Measurements from ENCODE around the gene EPN1. TPM values are rescaled to one million over a fixed set of nuclear protein-coding genes. Genes with fewer than 3 reads are reported as not detected.

The EPN1 gene
- total and polyA plus RNA-seq, 2 experiments from 2014 or later = 47.1 to 223 TPM

GRCh38 chr19:55626350-55626749, 48.7 kb upstream of the EPN1 start:
- Histone ChIP-seq H2AFZ (no peak overlapping the region), H3K4me1 (ENCODE audit: insufficient read depth) (no peaks in the 10 kb centered on the region; the same call in 1 of the 2 replicates), H3K27ac (ENCODE audit: low read depth) (no peak overlapping the region), H3K27me3 (ENCODE audit: insufficient read depth) (0 out of 2 replicates have a peak, but pooled peaks cover 5% of the 10 kb centered on the region), H3K4me3 (no peak overlapping the region), H3K4me2 (no peak overlapping the region), H3K79me2 (replicated peaks; ENCODE audit: insufficient read depth) (peaks cover 9% of the 10 kb centered on the region), H3K36me3 (ENCODE audit: insufficient read depth) (no peaks in the 10 kb centered on the region), H4K20me1 (replicated peaks; ENCODE audit: insufficient read depth) (peaks cover 5% of the 10 kb centered on the region), H3K9me2 (ENCODE audit: insufficient read depth) (no peaks in the 10 kb centered on the region), H3F3A (replicated peaks; ENCODE audit: low read depth) (peaks cover 12% of the 10 kb centered on the region)
- Mint-ChIP-seq H3K4me1 (peaks cover 13% of the 10 kb centered on the region; the same call in 2 of the 3 replicates), H3K27ac (no peak overlapping the region), H3K4me3 (no peak overlapping the region), H3K27me3 (ENCODE audit: insufficient read depth, low read depth, poor library complexity) (peaks cover 10% of the 10 kb centered on the region), H3K36me3 (ENCODE audit: low read depth) (peaks cover 11% of the 10 kb centered on the region; the same call in 2 of the 3 replicates), H3K9me3 (no peaks in the 10 kb centered on the region; the same call in 2 of the 3 replicates)
- ATAC-seq (no peak), DNase-seq (ENCODE audit: low spot score) (no peak)
- no peak for TF ChIP-seq ZNF331 (CRISPR knock-in tag; IDR thresholded peaks at IDR 0.05; ENCODE audit: low read depth)

DNA sequence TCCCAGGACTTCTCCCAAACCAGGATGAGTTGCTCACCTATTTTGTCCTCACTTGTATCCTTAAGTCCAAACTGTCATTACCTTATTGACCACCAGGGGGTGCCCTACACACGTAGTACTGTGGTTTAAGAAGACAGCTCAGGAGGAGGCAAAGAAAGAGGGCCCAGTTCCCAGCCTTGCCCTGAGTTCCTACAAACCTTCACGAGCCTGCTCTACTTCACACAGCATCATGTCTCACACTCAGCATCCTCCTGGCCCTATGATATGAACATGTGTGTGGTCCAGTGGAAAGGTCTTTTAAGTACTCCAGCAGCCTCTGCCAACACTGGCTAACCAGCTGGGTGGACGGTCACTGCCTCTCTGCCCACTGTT, 42.6 kb upstream of the EPN1 start:
- peaks cover 3% of the 10 kb centered on the region; the same call in 1 of the 3 replicates for H3K9me3 Mint-ChIP-seq
- no peak overlapping the region for H3K4me3 Mint-ChIP-seq
- Histone ChIP-seq H3K4me2 (no peak overlapping the region), H3K4me1 (ENCODE audit: insufficient read depth) (peaks cover 9% of the 10 kb centered on the region), H4K20me1 (replicated peaks; ENCODE audit: insufficient read depth) (peaks cover 5% of the 10 kb centered on the region; the same call in 1 of the 2 replicates), H3K79me2 (replicated peaks; ENCODE audit: insufficient read depth) (peaks cover 17% of the 10 kb centered on the region), H2AFZ (peak overlapping the region; percentile 40; the same call in 1 of the 2 replicates), H3K27ac (ENCODE audit: low read depth) (no peak overlapping the region), H3K9me2 (ENCODE audit: insufficient read depth) (no peaks in the 10 kb centered on the region; the same call in 1 of the 2 replicates), H3K36me3 (ENCODE audit: insufficient read depth) (no peaks in the 10 kb centered on the region), H3K4me3 (no peak overlapping the region), H3F3A (replicated peaks; ENCODE audit: low read depth) (0 out of 2 replicates have a peak, but pooled peaks cover 10% of the 10 kb centered on the region), H3K27me3 (ENCODE audit: insufficient read depth) (no peaks in the 10 kb centered on the region)
- no peak for TF ChIP-seq ZNF114 (CRISPR knock-in tag; IDR thresholded peaks at IDR 0.05)
- TF ChIP-seq ZNF331 (CRISPR knock-in tag; IDR thresholded peaks at IDR 0.05; ENCODE audit: low read depth) = no peak
- TF ChIP-seq EZH2 (IDR thresholded peaks at IDR 0.05; ENCODE audit: low read depth, unreplicated experiment) = no peak
- TF ChIP-seq CTCF (conservative IDR thresholded peaks at IDR 0.05; ENCODE audit: low read depth in 2 of 2) = peak; percentile 87 to 93
- H3K36me3 Mint-ChIP-seq (ENCODE audit: low read depth) = peaks cover 3% of the 10 kb centered on the region; the same call in 2 of the 3 replicates
- DNase-seq (ENCODE audit: low spot score) (peak; percentile 99), ATAC-seq (peak; percentile 74)
- peaks cover 26% of the 10 kb centered on the region for H3K4me1 Mint-ChIP-seq
- H3K27ac Mint-ChIP-seq = peak overlapping the region; percentile 29; the same call in 1 of the 2 replicates
- H3K27me3 Mint-ChIP-seq (ENCODE audit: insufficient read depth, low read depth, poor library complexity) = peaks cover 15% of the 10 kb centered on the region

DNA sequence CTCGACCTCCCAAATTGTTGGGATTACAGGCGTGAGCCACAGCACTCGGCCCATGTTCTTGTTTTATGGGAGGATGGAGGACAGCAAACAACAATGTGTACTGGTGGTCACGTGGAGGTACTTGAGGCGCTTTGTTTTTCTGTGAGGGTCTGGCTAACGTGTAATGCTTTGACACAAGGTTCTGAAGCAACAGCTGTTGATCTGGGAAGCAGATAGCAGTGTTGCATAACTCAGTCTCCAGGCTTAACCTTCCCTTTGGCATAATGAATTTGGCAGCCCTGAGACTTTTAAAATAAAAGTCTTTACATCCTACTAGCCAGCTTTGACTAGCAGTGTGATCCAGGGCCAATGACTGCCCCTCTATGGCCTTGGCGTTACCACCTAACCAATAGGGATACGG, 41.2 kb upstream of the EPN1 start:
- no peak overlapping the region for H3K27ac ChIP-seq (ENCODE audit: low read depth)
- H3K27me3 ChIP-seq (ENCODE audit: insufficient read depth) = no peaks in the 10 kb centered on the region
- H3K27me3 Mint-ChIP-seq (ENCODE audit: insufficient read depth, low read depth, poor library complexity) = peaks cover 17% of the 10 kb centered on the region
- H3K79me2 ChIP-seq (replicated peaks; ENCODE audit: insufficient read depth) = peaks cover 17% of the 10 kb centered on the region
- ATAC-seq = no peak
- no peak for DNase-seq (ENCODE audit: low spot score)
- H3K4me3 ChIP-seq = no peak overlapping the region
- H3K36me3 ChIP-seq (ENCODE audit: insufficient read depth) = no peaks in the 10 kb centered on the region
- peaks cover 4% of the 10 kb centered on the region; the same call in 2 of the 3 replicates for H3K9me3 Mint-ChIP-seq
- no peak overlapping the region for H3K4me2 ChIP-seq
- H3K36me3 Mint-ChIP-seq (ENCODE audit: low read depth) = peaks cover 13% of the 10 kb centered on the region
- 0 out of 2 replicates have a peak, but pooled peaks cover 10% of the 10 kb centered on the region for H3F3A ChIP-seq (replicated peaks; ENCODE audit: low read depth)
- peak overlapping the region; percentile 95 for H2AFZ ChIP-seq
- no peak overlapping the region for H3K4me3 Mint-ChIP-seq
- peaks cover 9% of the 10 kb centered on the region for H3K4me1 ChIP-seq (ENCODE audit: insufficient read depth)
- peaks cover 26% of the 10 kb centered on the region for H3K4me1 Mint-ChIP-seq
- H3K27ac Mint-ChIP-seq = no peak overlapping the region
- peaks cover 5% of the 10 kb centered on the region; the same call in 1 of the 2 replicates for H4K20me1 ChIP-seq (replicated peaks; ENCODE audit: insufficient read depth)
- H3K9me2 ChIP-seq (ENCODE audit: insufficient read depth) = no peaks in the 10 kb centered on the region; the same call in 1 of the 2 replicates
- TF ChIP-seq NANOG (IDR thresholded peaks at IDR 0.05; ENCODE audit: borderline replicate concordance) (no peak), POLR2AphosphoS5 (IDR thresholded peaks at IDR 0.05; ENCODE audit: low read depth) (no peak), ZNF114 (CRISPR knock-in tag; IDR thresholded peaks at IDR 0.05) (no peak), EZH2phosphoT487 (IDR thresholded peaks at IDR 0.05; ENCODE audit: unreplicated experiment) (no peak), JUNB (IDR thresholded peaks at IDR 0.05; ENCODE audit: unreplicated experiment) (no peak), EZH2 (IDR thresholded peaks at IDR 0.05; ENCODE audit: low read depth, unreplicated experiment) (no peak)
- TF ChIP-seq, protein P1, sequence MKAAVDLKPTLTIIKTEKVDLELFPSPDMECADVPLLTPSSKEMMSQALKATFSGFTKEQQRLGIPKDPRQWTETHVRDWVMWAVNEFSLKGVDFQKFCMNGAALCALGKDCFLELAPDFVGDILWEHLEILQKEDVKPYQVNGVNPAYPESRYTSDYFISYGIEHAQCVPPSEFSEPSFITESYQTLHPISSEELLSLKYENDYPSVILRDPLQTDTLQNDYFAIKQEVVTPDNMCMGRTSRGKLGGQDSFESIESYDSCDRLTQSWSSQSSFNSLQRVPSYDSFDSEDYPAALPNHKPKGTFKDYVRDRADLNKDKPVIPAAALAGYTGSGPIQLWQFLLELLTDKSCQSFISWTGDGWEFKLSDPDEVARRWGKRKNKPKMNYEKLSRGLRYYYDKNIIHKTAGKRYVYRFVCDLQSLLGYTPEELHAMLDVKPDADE (IDR thresholded peaks at IDR 0.05) = no peak

Data from GM23338 (cell line).